Measurements from ENCODE around the gene CDH4.

- TF ChIP-seq CTCF (IDR thresholded peaks at IDR 0.05; ENCODE audit: insufficient read depth, low read length) (no peak), REST (IDR thresholded peaks at IDR 0.05; ENCODE audit: insufficient replicate concordance, low read depth) (no peak)
Observed at GRCh38 chr20:61640871-61641245, 388.8 kb downstream of the CDH4 start.
